HEK293 (cell line): ENCODE data around the gene NPW.

Experiments used
- CTCF ChIA-PET: fragments of 350-600 bp; formaldehyde crosslinking; extraction: SDS; loops from one replicate; lab custom pipeline; 2021; ENCODE audit warnings: antibody characterized with exemption; lab: Yijun Ruan, JAX
- POLR2A ChIA-PET: fragments of 300-600 bp; formaldehyde crosslinking; extraction: SDS; loops from one replicate; lab custom pipeline; 2020; ENCODE audit warnings: antibody characterized with exemption, inconsistent platforms; lab: Yijun Ruan, JAX
- H3K27ac ChIP-seq: fragments of 200-500 bp; sonication (Bioruptor generic); 2 replicates; pipeline ENCODE4 v1.5.1; 2014; ENCODE audit warnings: low read depth, low read length, control low read depth, inconsistent platforms; ENCODE audit errors: extremely low read depth
- H3K36me3 ChIP-seq, 2 experiments: fragments of 200-500 bp in 1 of 2; sonication (Bioruptor generic) in 1 of 2; 1 replicate in 1 of 2; 2 replicates in 1 of 2; pipeline ENCODE4 v1.5.1; 2014 to 2017; ENCODE audit warnings: inconsistent platforms in 2 of 2, low read length in 2 of 2; ENCODE audit not compliant: control insufficient read depth in 2 of 2, insufficient read depth in 1 of 2
- H3K4me1 ChIP-seq: fragments of 200-500 bp; sonication (Bioruptor generic); 2 replicates; pipeline ENCODE4 v1.5.1; 2014; ENCODE audit warnings: mild to moderate bottlenecking, low read length, inconsistent platforms; ENCODE audit not compliant: control insufficient read depth, insufficient read depth
- H3K4me3 ChIP-seq: 2 replicates; pipeline ENCODE4 v1.5.1; 2011; ENCODE audit warnings: low read depth, mild to moderate bottlenecking, control low read depth, low read length, moderate library complexity
- H3K9me3 ChIP-seq: fragments of 200-500 bp; sonication (Bioruptor generic); 2 replicates; pipeline ENCODE4 v1.5.1; 2014; ENCODE audit warnings: low read depth, low read length, inconsistent platforms; ENCODE audit not compliant: control insufficient read depth, insufficient read depth
- CTCF ChIP-seq: fragments of 450-650 bp; formaldehyde crosslinking; IDR thresholded peaks from 2 replicates; pipeline ENCODE4 v1.5.1; 2016; ENCODE audit warnings: missing biosample characterization, missing genetic modification characterization
- KLF7 ChIP-seq: fragments of 450-650 bp; formaldehyde crosslinking; IDR thresholded peaks from 2 replicates; pipeline ENCODE4 v1.5.1; 2016; ENCODE audit warnings: missing biosample characterization, missing genetic modification characterization, borderline replicate concordance
- MYNN ChIP-seq: fragments of 450-650 bp; formaldehyde crosslinking; IDR thresholded peaks from 2 replicates; pipeline ENCODE4 v1.5.1; 2016; ENCODE audit warnings: missing biosample characterization, missing genetic modification characterization, borderline replicate concordance
- PRDM10 ChIP-seq: fragments of 450-650 bp; formaldehyde crosslinking; IDR thresholded peaks from 2 replicates; pipeline ENCODE4 v1.5.1; 2016; ENCODE audit warnings: missing biosample characterization, missing genetic modification characterization
- REST ChIP-seq: fragments of 450-650 bp; formaldehyde crosslinking; IDR thresholded peaks from 2 replicates; pipeline ENCODE4 v1.5.1; 2016; ENCODE audit warnings: missing biosample characterization, missing genetic modification characterization
- TRIM28 ChIP-seq: IDR thresholded peaks from 2 replicates; pipeline ENCODE4 v1.6.1; 2011; ENCODE audit warnings: low read length, control low read depth, borderline replicate concordance
- ZBTB17 ChIP-seq: fragments of 450-650 bp; formaldehyde crosslinking; IDR thresholded peaks from 2 replicates; pipeline ENCODE4 v1.5.1; 2016; ENCODE audit warnings: missing biosample characterization, missing genetic modification characterization
- ZBTB26 ChIP-seq: fragments of 450-650 bp; formaldehyde crosslinking; optimal IDR thresholded peaks from 2 replicates; pipeline ENCODE3; 2016; ENCODE audit warnings: missing biosample characterization, mild to moderate bottlenecking, missing genetic modification characterization
- ZFP69B ChIP-seq: fragments of 450-650 bp; formaldehyde crosslinking; IDR thresholded peaks from 2 replicates; pipeline ENCODE4 v1.5.1; 2016; ENCODE audit warnings: missing biosample characterization, missing genetic modification characterization
- ZNF112 ChIP-seq: fragments of 450-650 bp; formaldehyde crosslinking; IDR thresholded peaks from 2 replicates; pipeline ENCODE4 v1.5.0; 2017; ENCODE audit warnings: missing biosample characterization, missing genetic modification characterization
- ZNF169 ChIP-seq: fragments of 450-650 bp; formaldehyde crosslinking; IDR thresholded peaks from 2 replicates; pipeline ENCODE4 v1.5.1; 2016; ENCODE audit warnings: missing biosample characterization, missing genetic modification characterization
- ZNF175 ChIP-seq: fragments of 450-650 bp; formaldehyde crosslinking; IDR thresholded peaks from 2 replicates; pipeline ENCODE4 v1.5.1; 2016; ENCODE audit warnings: missing biosample characterization, missing genetic modification characterization
- ZNF280D ChIP-seq: fragments of 450-650 bp; formaldehyde crosslinking; IDR thresholded peaks from 2 replicates; pipeline ENCODE4 v1.5.1; 2016; ENCODE audit warnings: missing biosample characterization, missing genetic modification characterization
- ZNF341 ChIP-seq: fragments of 450-650 bp; formaldehyde crosslinking; IDR thresholded peaks from 2 replicates; pipeline ENCODE4; 2016; ENCODE audit warnings: low read depth, missing biosample characterization, missing genetic modification characterization
- ZNF354C ChIP-seq: fragments of 450-650 bp; formaldehyde crosslinking; IDR thresholded peaks from 2 replicates; pipeline ENCODE4 v1.5.1; 2016; ENCODE audit warnings: missing biosample characterization, missing genetic modification characterization, low read depth, borderline replicate concordance
- ZNF514 ChIP-seq: fragments of 450-650 bp; formaldehyde crosslinking; IDR thresholded peaks from 2 replicates; pipeline ENCODE4 v1.5.1; 2016; ENCODE audit warnings: missing biosample characterization, missing genetic modification characterization
- ZNF521 ChIP-seq: fragments of 450-650 bp; formaldehyde crosslinking; IDR thresholded peaks from 2 replicates; pipeline ENCODE4 v1.5.1; 2017; ENCODE audit warnings: missing biosample characterization, mild to moderate bottlenecking, missing genetic modification characterization
- ZNF610 ChIP-seq: fragments of 450-650 bp; formaldehyde crosslinking; IDR thresholded peaks from 2 replicates; pipeline ENCODE4 v1.5.1; 2016; ENCODE audit warnings: missing biosample characterization, missing genetic modification characterization, borderline replicate concordance
- ZNF692 ChIP-seq: fragments of 450-650 bp; formaldehyde crosslinking; IDR thresholded peaks from 2 replicates; pipeline ENCODE4 v1.5.1; 2016; ENCODE audit warnings: missing biosample characterization, missing genetic modification characterization
- ZNF76 ChIP-seq: fragments of 450-650 bp; formaldehyde crosslinking; IDR thresholded peaks from 2 replicates; pipeline ENCODE4; 2016; ENCODE audit warnings: low read depth, missing biosample characterization, missing genetic modification characterization, borderline replicate concordance
- ZNF768 ChIP-seq: fragments of 450-650 bp; formaldehyde crosslinking; IDR thresholded peaks from 2 replicates; pipeline ENCODE4 v1.5.1; 2018; ENCODE audit warnings: missing biosample characterization, mild to moderate bottlenecking, missing genetic modification characterization
- ZNF791 ChIP-seq: fragments of 450-650 bp; formaldehyde crosslinking; IDR thresholded peaks from 2 replicates; pipeline ENCODE4 v1.5.1; 2016; ENCODE audit warnings: missing biosample characterization, missing genetic modification characterization

Gene NPW

GRCh38 chr16:1982991-1983543, 36.5 kb upstream of the NPW start:
- ChIA-PET CTCF (interaction anchor here (0.5 to 1.4 kb wide), 6 partner anchors 8 to 605 kb away, joined by 3 to 5 read pairs (median 3); partner anchors contain the start of gene FAHD1), POLR2A (interaction anchor here (0.6 to 10.1 kb wide), 5 partner anchors 11 to 172 kb away, joined by 5 to 76 read pairs (median 8); partner anchors contain the start of genes RPS2, TBL3 and TRAF7)
- Histone ChIP-seq H3K9me3 (no peaks in the 10 kb centered on the region), H3K4me1 (peaks cover 7% of the 10 kb centered on the region; the same call in 1 of the 2 replicates), H3K4me3 (peak overlapping the region; percentile 53), H3K27ac (peak overlapping the region; percentile 83; the same call in 1 of the 2 replicates), H3K36me3 (peaks cover 0 to 39% of the 10 kb centered on the region in 2 experiments; a peak in 1 of 3 replicates)
- TF ChIP-seq ZBTB26 (tag by site-specific recombination), result no peak
- no peak for TF ChIP-seq ZNF280D (tag by site-specific recombination)
- TF ChIP-seq ZNF341 (tag by site-specific recombination), result peak; percentile 53; the same call in 1 of the 2 replicates
- no peak for TF ChIP-seq ZNF76 (tag by site-specific recombination)
- no peak for TF ChIP-seq CTCF (tag by site-specific recombination)
- TF ChIP-seq MYNN (tag by site-specific recombination), result no peak
- TF ChIP-seq ZNF112 (tag by site-specific recombination), result no peak
- TF ChIP-seq PRDM10 (tag by site-specific recombination), result no peak
- TF ChIP-seq KLF7 (tag by site-specific recombination), result no peak
- TF ChIP-seq ZNF692 (tag by site-specific recombination), result peak; percentile 8; the same call in 1 of the 2 replicates
- TF ChIP-seq ZNF514 (tag by site-specific recombination), result no peak
- TF ChIP-seq ZNF521 (tag by site-specific recombination), result no peak
- TF ChIP-seq REST (tag by site-specific recombination), result no peak
- peak; percentile 62; the same call in 1 of the 2 replicates for TF ChIP-seq ZFP69B
- TF ChIP-seq ZNF169 (tag by site-specific recombination), result no peak
- TF ChIP-seq ZBTB17 (tag by site-specific recombination), result no peak
- no peak for TF ChIP-seq ZNF791 (tag by site-specific recombination)
- TF ChIP-seq ZNF768 (tag by site-specific recombination), result peak; percentile 85; the same call in 1 of the 2 replicates
- TF ChIP-seq ZNF610, result peak; percentile 88; the same call in 1 of the 2 replicates
- TF ChIP-seq ZNF175 (tag by site-specific recombination), result no peak
- peak; percentile 79; the same call in 1 of the 2 replicates for TF ChIP-seq TRIM28
- no peak for TF ChIP-seq ZNF354C (tag by site-specific recombination)
